ENCODE results near the gene NES.

NES gene

DNA sequence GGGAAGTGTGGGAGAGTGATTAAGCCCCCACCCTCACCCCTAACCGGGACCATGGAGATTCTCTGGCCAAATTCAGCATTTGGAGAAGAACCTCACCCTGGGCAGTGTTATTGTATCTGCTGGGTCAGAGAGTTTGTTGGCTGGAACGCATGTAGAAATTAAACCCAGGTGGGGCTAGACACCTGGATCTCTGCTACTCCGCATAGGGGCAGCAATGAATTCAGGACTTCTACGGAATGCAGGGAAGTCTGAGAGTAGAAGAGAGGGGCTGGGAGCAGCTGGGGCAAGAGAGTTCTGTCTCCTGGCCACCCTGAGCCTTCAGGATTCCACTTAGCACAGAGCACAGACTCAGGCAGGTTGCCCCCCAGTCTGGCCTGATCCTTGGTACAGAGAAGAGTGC is 31.8 kb upstream of the NES start:
- POLR2A ChIA-PET: no interaction called here
- no peak overlapping the region for H3K4me3 ChIP-seq (ENCODE audit: low read depth, low read length)
- TF ChIP-seq, protein P1, sequence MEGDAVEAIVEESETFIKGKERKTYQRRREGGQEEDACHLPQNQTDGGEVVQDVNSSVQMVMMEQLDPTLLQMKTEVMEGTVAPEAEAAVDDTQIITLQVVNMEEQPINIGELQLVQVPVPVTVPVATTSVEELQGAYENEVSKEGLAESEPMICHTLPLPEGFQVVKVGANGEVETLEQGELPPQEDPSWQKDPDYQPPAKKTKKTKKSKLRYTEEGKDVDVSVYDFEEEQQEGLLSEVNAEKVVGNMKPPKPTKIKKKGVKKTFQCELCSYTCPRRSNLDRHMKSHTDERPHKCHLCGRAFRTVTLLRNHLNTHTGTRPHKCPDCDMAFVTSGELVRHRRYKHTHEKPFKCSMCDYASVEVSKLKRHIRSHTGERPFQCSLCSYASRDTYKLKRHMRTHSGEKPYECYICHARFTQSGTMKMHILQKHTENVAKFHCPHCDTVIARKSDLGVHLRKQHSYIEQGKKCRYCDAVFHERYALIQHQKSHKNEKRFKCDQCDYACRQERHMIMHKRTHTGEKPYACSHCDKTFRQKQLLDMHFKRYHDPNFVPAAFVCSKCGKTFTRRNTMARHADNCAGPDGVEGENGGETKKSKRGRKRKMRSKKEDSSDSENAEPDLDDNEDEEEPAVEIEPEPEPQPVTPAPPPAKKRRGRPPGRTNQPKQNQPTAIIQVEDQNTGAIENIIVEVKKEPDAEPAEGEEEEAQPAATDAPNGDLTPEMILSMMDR (IDR thresholded peaks at IDR 0.05; ENCODE audit: insufficient read depth, low read length, missing control alignments): no peak
- DNase-seq (ENCODE audit: low read depth, low spot score): no peak
- CTCF ChIA-PET: interaction anchor here (0.9 to 49.8 kb wide), 4 partner anchors 8 to 50 kb away, joined by 4 to 2951 read pairs (median 1478); partner anchors contain the start of genes CRABP2, ISG20L2, METTL25B and NES

DNA sequence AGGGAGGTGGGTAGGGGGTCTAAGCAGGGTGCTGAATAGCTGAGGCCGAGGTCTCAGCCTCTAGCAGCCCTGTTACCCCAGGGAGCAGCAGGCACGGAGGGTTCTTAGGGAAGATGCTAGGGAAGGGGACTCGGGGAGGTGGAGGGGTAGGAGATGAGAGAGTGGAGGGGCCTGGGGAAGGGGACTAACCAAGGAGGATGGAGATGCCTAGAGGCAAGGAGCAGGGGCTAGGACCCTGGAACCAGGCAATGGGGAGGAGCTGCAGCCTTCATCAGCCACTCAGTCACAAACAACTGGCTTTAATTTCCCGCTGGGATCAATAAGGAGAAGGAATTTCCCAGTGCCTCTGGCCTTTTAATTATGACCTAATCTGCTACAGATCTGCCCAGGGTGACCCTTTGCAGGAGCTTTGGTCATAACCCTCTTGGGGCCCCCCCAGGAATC is 31.0 kb upstream of the NES start:
- no peak overlapping the region for H3K4me3 ChIP-seq (ENCODE audit: low read depth, low read length)
- POLR2A ChIA-PET: interaction anchor here (1.4 kb wide), 1 partner anchor 33 kb away, joined by 4 read pairs; no protein-coding TSS in a partner anchor

DNA sequence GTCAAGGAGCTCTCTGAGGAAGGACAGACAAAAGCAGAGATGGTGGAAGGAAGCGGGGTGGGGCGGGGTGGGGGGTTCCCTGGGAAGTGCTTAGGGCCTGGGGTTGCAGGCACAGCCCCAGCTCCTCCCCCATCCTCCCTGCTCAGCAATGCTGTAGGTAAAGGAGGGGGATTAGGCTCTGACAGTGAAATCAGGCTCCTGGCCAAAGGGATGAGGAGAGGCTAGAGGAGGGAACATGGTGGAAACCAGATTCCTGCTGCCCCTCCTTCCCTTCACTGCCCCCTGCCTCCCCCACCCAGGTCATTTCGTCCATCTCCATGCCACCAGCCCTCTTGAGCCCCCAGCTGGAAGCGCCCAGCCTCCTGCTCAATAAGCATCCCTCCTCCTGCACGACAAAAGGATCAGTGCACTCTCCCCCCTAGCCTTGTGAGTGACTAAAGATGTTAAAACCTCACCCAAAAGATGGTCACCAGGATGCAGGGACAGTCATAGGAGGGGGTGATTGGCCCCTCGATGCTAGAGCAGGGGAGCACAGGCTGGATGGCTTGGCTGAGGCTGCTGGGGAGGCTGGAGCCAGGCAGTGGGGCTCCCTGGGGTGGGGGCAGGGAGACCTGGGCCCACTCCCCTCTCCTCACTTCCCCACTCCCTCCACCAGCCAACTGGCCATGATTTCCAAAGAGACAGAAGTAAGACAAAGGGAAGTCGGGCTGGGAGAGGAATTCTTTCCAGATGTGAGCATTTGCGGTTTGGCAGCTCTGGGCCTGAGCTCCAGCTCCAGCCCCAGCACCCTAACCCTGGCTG is 30.4 kb upstream of the NES start:
- ChIA-PET POLR2A (interaction anchor here (1.1 to 1.4 kb wide), 2 partner anchors 21 to 34 kb away, joined by 3 to 4 read pairs; partner anchors contain the start of genes ISG20L2 and METTL25B), CTCF (interaction anchor here (0.5 to 49.8 kb wide), 16 partner anchors 10 to 220 kb away, joined by 3 to 2951 read pairs (median 4); partner anchors contain the start of genes CRABP2, ISG20L2, METTL25B and NES)
- TF ChIP-seq, protein P1 (IDR thresholded peaks at IDR 0.05; ENCODE audit: insufficient read depth, low read length, missing control alignments): no peak
- no peak for DNase-seq (ENCODE audit: low read depth, low spot score)
- H3K4me3 ChIP-seq (ENCODE audit: low read depth, low read length): no peak overlapping the region

More for the DNA sequence above, 31.0 kb upstream of the NES start:
- TF ChIP-seq, protein P1 (IDR thresholded peaks at IDR 0.05; ENCODE audit: insufficient read depth, low read length, missing control alignments): no peak
- DNase-seq (ENCODE audit: low read depth, low spot score): no peak
- CTCF ChIA-PET: interaction anchor here (0.7 to 49.8 kb wide), 6 partner anchors 9 to 152 kb away, joined by 3 to 2951 read pairs (median 4); partner anchors contain the start of genes CRABP2, ISG20L2, METTL25B and NES

DNA sequence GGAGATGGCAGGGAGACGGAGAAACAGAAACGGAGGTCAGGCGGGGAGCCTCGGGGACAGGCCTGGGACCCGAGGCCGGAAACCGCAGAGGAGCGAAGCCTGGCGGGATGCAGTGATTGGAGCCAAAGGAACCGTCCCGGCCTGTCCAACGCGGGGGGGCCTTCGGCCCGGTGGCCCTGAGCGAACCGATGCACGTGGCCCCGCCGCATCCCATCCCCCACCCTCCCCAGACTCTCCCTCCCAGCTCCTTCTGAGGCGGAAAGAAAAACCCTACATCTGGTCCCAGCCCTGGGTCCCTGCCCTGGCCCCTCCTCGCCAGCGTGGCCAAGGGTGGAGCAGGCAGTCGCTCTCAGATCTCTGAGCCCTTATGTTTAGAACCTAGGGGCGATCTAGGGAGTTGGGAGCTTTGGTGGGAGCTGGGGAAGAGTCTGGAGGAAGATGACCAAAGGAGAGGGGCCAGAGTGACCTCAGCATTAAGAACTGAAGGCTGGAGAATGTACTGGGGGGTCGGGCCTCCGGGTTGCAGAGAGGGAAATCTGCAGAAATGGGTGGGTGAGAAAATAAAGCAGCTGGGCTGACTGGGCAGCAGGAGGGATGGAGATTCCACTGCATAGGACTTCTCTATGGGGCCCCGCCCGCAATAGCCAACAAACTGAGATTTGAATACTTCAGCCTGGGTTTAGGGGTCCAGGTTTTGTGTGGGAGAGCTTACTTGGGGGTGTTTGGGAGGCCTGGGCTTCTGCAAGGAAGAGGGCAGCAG is 29.6 kb upstream of the NES start:
- TF ChIP-seq, protein P1 (IDR thresholded peaks at IDR 0.05; ENCODE audit: insufficient read depth, low read length, missing control alignments): no peak
- peak overlapping the region; percentile 18 for H3K4me3 ChIP-seq (ENCODE audit: low read depth, low read length)
- no peak for DNase-seq (ENCODE audit: low read depth, low spot score)
- POLR2A ChIA-PET: interaction anchor here (0.6 to 2.5 kb wide), 6 partner anchors 16 to 46 kb away, joined by 3 to 8 read pairs (median 4); partner anchors contain the start of genes HDGF, ISG20L2 and METTL25B
- CTCF ChIA-PET: interaction anchor here (0.5 to 49.8 kb wide), 19 partner anchors 11 to 220 kb away, joined by 3 to 2951 read pairs (median 4); partner anchors contain the start of genes CRABP2, ISG20L2, METTL25B and NES

DNA sequence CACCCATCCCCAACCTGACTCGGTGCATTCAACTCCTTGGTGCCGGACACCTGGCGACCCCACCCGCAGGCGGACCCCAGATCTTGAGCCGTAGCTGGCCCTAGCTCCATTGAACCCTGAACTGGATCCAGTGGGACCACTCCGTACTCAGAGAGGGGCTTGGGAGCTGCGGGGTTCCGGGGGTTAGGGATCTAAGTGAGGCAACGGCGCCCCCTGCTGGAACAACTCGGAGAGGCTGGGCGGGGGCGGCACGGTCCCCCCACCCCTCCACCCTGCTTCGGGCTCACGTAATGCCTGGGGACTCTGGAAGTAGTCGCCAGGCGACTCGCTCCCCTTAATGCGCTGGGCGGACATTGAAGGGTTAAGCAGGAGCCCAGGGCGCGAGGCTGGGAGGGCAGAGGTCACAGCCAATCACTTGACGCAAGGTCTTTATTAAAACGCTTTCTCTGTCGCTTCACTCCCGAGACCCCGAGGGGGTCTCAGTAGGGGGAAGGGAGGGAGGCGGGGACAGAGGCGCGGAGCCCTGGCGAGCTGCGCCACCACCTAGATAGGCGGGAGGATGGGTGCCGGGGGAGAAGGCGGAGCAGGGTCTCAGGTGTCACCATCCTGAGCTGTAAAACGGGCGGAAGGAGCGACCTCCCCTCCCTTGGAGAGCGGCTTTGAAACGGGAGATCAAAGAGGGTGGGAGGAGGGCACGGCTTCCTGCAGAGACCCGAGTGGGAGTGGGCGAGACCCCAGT is 28.9 kb upstream of the NES start:
- peak overlapping the region; percentile 55 for H3K4me3 ChIP-seq (ENCODE audit: low read depth, low read length)
- POLR2A ChIA-PET: interaction anchor here (0.6 to 2.5 kb wide), 5 partner anchors 15 to 45 kb away, joined by 3 to 8 read pairs (median 3); partner anchors contain the start of gene HDGF
- DNase-seq (ENCODE audit: low read depth, low spot score): no peak
- TF ChIP-seq, protein P1 (IDR thresholded peaks at IDR 0.05; ENCODE audit: insufficient read depth, low read length, missing control alignments): peak; percentile 88
- CTCF ChIA-PET: interaction anchor here (0.6 to 49.8 kb wide), 22 partner anchors 11 to 211 kb away, joined by 3 to 2951 read pairs (median 4); partner anchors contain the start of genes CRABP2, HAPLN2, ISG20L2 and METTL25B
